Activated gamma-delta T cell treated with Interleukin-2 at 50 U/mL for 16 hours (primary cell): ENCODE measurements around the gene MFSD2A.
A peak's percentile ranks its signal among the peaks of the same experiment; 100 is the strongest.
"Not testable (repeated sequence)": the region's sequence is repeated elsewhere in the genome, so short reads cannot be mapped to it uniquely, and the experiment has no call there.

Source experiments
- DNase-seq: peaks from one replicate; pipeline ENCODE4 v3.0.0-alpha.2; 2020

The MFSD2A gene

GRCh38 chr1:39954870-39955546 lies at the start of gene MFSD2A:
MFSD2A (plus strand) TSS chr1:39955145; CDS start chr1:39955293, 148 bp downstream.
- DNase-seq = peak; percentile 81

- no peak for DNase-seq
Measured at GRCh38 chr1:39905172-39905571, 49.8 kb upstream of the MFSD2A start.

GRCh38 chr1:39907528-39908453 lies 47.2 kb upstream of the MFSD2A start:
- DNase-seq = no peak

GRCh38 chr1:39908534-39908933 lies 46.4 kb upstream of the MFSD2A start:
- no peak for DNase-seq

GRCh38 chr1:39910263-39910662 lies 44.7 kb upstream of the MFSD2A start:
- DNase-seq = no peak

GRCh38 chr1:39913136-39913535 lies 41.8 kb upstream of the MFSD2A start:
- DNase-seq = not testable (repeated sequence)

- no peak for DNase-seq
Measured at GRCh38 chr1:39915499-39916129, 39.3 kb upstream of the MFSD2A start.

GRCh38 chr1:39917825-39918224 lies 37.1 kb upstream of the MFSD2A start:
- no peak for DNase-seq

GRCh38 chr1:39919545-39919944 lies 35.4 kb upstream of the MFSD2A start:
- peak; percentile 21 for DNase-seq

GRCh38 chr1:39922251-39922688 lies 32.7 kb upstream of the MFSD2A start:
- no peak for DNase-seq

GRCh38 chr1:39925721-39926342 lies 29.1 kb upstream of the MFSD2A start:
- no peak for DNase-seq

- DNase-seq = no peak
Measured at GRCh38 chr1:39926343-39926793, 28.6 kb upstream of the MFSD2A start.

GRCh38 chr1:39926820-39927219 lies 28.1 kb upstream of the MFSD2A start:
- no peak for DNase-seq

- DNase-seq = no peak
Measured at GRCh38 chr1:39927538-39927937, 27.4 kb upstream of the MFSD2A start.

GRCh38 chr1:39928809-39929587 lies 25.9 kb upstream of the MFSD2A start:
- no peak for DNase-seq

GRCh38 chr1:39933956-39934941 lies 20.7 kb upstream of the MFSD2A start:
- DNase-seq = no peak

- no peak for DNase-seq
Measured at GRCh38 chr1:39936724-39937491, 18.0 kb upstream of the MFSD2A start.

- no peak for DNase-seq
Measured at GRCh38 chr1:39938856-39939255, 16.1 kb upstream of the MFSD2A start.

GRCh38 chr1:39940253-39940652 lies 14.7 kb upstream of the MFSD2A start:
- DNase-seq = no peak
